HCT116 (cell line): Measurements from ENCODE around the gene PPP1R1B. TPM values are rescaled to one million over a fixed set of nuclear protein-coding genes. Genes with fewer than 3 reads are reported as not detected.

ENCODE experiments used
- ATAC-seq: fragments of 200-7000 bp; cut with Tn5 transposase; 2 replicates; pipeline ENCODE4 v1.9.1; 2020; ENCODE audit warnings: mild to moderate bottlenecking, moderate library complexity
- BruUV-seq: library from RNA; stranded (reverse); fragments of 400-500 nt; replicated peaks from 2 replicates; lab custom pipeline; 2021; lab: Mats Ljungman, UMichigan
- CTCF ChIA-PET: fragments of 300-600 bp; sonication (Branson Sonifier 250); formaldehyde crosslinking; loops from one replicate; lab custom pipeline; 2021; ENCODE audit warnings: antibody characterized with exemption; lab: Charles Lee
- POLR2A ChIA-PET: fragments of 300-600, 350-600 bp; sonication (Branson Sonifier 250); formaldehyde crosslinking; loops from one replicate; lab custom pipeline; 2021; ENCODE audit warnings: antibody characterized with exemption; lab: Charles Lee
- RAD21 ChIA-PET, 2 experiments: fragments of 300-600 bp; sonication (Branson Sonifier 250); formaldehyde crosslinking; loops; one replicate each; lab custom pipeline; 2023; ENCODE audit warnings: low total read pairs in 2 of 2; ENCODE audit not compliant: uncharacterized antibody in 2 of 2, unreplicated experiment in 2 of 2, low non-redundant PET in 1 of 2; lab: Charles Lee
- DNase-seq: peaks from one replicate; pipeline ENCODE4 v3.0.0-alpha.2; 2010; ENCODE audit warnings: low read depth, low spot score
- H2AFZ ChIP-seq: fragments of 200-600 bp; shearing (Covaris generic), sonication (generic); 2 replicates; pipeline ENCODE4 v1.6.1; 2017; ENCODE audit warnings: low read depth, mixed run types, mixed read lengths, antibody characterized with exemption, low read length; ENCODE audit not compliant: poor library complexity, severe bottlenecking
- H3K27ac ChIP-seq: 2 replicates; pipeline ENCODE4 v1.5.1; 2012; ENCODE audit warnings: low read depth, low read length
- H3K27me3 ChIP-seq: fragments of 200-600 bp; sonication (generic); 2 replicates; pipeline ENCODE4 v1.6.1; 2016; ENCODE audit warnings: mixed run types, low read length, mixed read lengths; ENCODE audit not compliant: insufficient read depth
- H3K36me3 ChIP-seq, 2 experiments: fragments of 200-500 bp in 1 of 2; fragments of 200-600 bp in 1 of 2; sonication (Bioruptor generic) in 1 of 2; sonication (generic) in 1 of 2; 2 replicates each; pipeline versions ENCODE4 v1.5.1 to v1.6.1; 2014 to 2016; ENCODE audit warnings: low read length in 2 of 2, inconsistent platforms in 1 of 2, mixed read lengths in 1 of 2, mixed run types in 1 of 2; ENCODE audit not compliant: insufficient read depth in 2 of 2, control insufficient read depth in 1 of 2
- H3K4me1 ChIP-seq, 2 experiments: fragments of 200-600 bp in 1 of 2; sonication (generic) in 1 of 2; 2 replicates each; pipeline versions ENCODE4 v1.5.1 to v1.6.1; 2012 to 2017; ENCODE audit warnings: low read length in 2 of 2, inconsistent platforms in 1 of 2, mild to moderate bottlenecking in 1 of 2, mixed read lengths in 1 of 2, mixed run types in 1 of 2, moderate library complexity in 1 of 2; ENCODE audit not compliant: insufficient read depth in 2 of 2, control insufficient read depth in 1 of 2
- H3K4me2 ChIP-seq: fragments of 200-600 bp; sonication (generic); 2 replicates; pipeline ENCODE4 v1.6.1; 2017; ENCODE audit warnings: mixed run types, low read length, mixed read lengths
- H3K4me3 ChIP-seq, 2 experiments: fragments of 200-600 bp in 1 of 2; sonication (generic) in 1 of 2; replicated peaks in 1 of 2; 2 replicates each; pipeline ENCODE4 v1.5.1; 2011 to 2016; ENCODE audit warnings: low read length in 2 of 2, control low read depth in 1 of 2, low read depth in 1 of 2, mild to moderate bottlenecking in 1 of 2, mixed read lengths in 1 of 2, mixed run types in 1 of 2
- H3K79me2 ChIP-seq: fragments of 200-600 bp; sonication (generic); 2 replicates; pipeline ENCODE4 v1.6.1; 2017; ENCODE audit warnings: mild to moderate bottlenecking, mixed run types, low read length, moderate library complexity, mixed read lengths; ENCODE audit not compliant: insufficient read depth
- H3K9ac ChIP-seq: fragments of 200-600 bp; sonication (generic); 2 replicates; pipeline ENCODE4 v1.6.1; 2016; ENCODE audit warnings: low read length, mixed read lengths
- H3K9me2 ChIP-seq: fragments of 200-600 bp; sonication (generic), shearing (Covaris generic); 2 replicates; pipeline ENCODE4 v1.6.1; 2017; ENCODE audit warnings: mixed run types, mild to moderate bottlenecking, moderate library complexity; ENCODE audit not compliant: insufficient read depth
- H3K9me3 ChIP-seq, 2 experiments: fragments of 200-500 bp in 1 of 2; fragments of 200-600 bp in 1 of 2; sonication (Bioruptor generic) in 1 of 2; sonication (generic) in 1 of 2; 2 replicates each; pipeline ENCODE4 v1.6.1; 2014 to 2017; ENCODE audit warnings: low read length in 2 of 2, mixed read lengths in 2 of 2, inconsistent platforms in 1 of 2, low read depth in 1 of 2, mild to moderate bottlenecking in 1 of 2, mixed run types in 1 of 2, moderate library complexity in 1 of 2; ENCODE audit not compliant: control insufficient read depth in 1 of 2, insufficient read depth in 1 of 2
- H4K20me1 ChIP-seq: fragments of 200-600 bp; sonication (generic), shearing (Covaris generic); 2 replicates; pipeline ENCODE4 v1.6.1; 2017; ENCODE audit warnings: mixed run types, mild to moderate bottlenecking, moderate library complexity; ENCODE audit not compliant: insufficient read depth
- CTCF ChIP-seq, 3 experiments: fragments of 200-600 bp in 1 of 3; sonication (generic) in 1 of 3; IDR thresholded peaks in 2 of 3; conservative IDR thresholded peaks in 1 of 3; 2 replicates each; pipeline ENCODE4 v1.5.1; 2012 to 2017; ENCODE audit warnings: low read depth in 2 of 3, low read length in 2 of 3, antibody characterized with exemption in 1 of 3, borderline replicate concordance in 1 of 3, control low read depth in 1 of 3, mild to moderate bottlenecking in 1 of 3, mixed read lengths in 1 of 3, mixed run types in 1 of 3, moderate library complexity in 1 of 3; ENCODE audit not compliant: insufficient read depth in 1 of 3
- MAX ChIP-seq: IDR thresholded peaks from 2 replicates; pipeline ENCODE4 v1.6.1; 2012
- POLR2AphosphoS5 ChIP-seq: IDR thresholded peaks from 2 replicates; pipeline ENCODE4 v1.6.1; 2011; ENCODE audit warnings: mild to moderate bottlenecking, low read depth, low read length, moderate library complexity
- ZFX ChIP-seq: fragments of 450-650 bp; IDR thresholded peaks from 2 replicates; pipeline ENCODE4 v1.6.1; 2017
- intact Hi-C: fragments of 100-400 bp; cut with micrococcal nuclease; formaldehyde crosslinking; loops from 2 replicates; pipeline ENCODE4 v1.10.0; 2022
- total RNA-seq: library from RNA; stranded (reverse); gene quantifications from one replicate; pipeline ENCODE4 v1.2.1, GENCODE V29; 2021; ENCODE audit not compliant: unreplicated experiment

The PPP1R1B gene
- total RNA-seq, 1 experiment from 2014 or later: 0.49 TPM

GRCh38 chr17:39617446-39618245, 9.1 kb upstream of the PPP1R1B start:
- no peaks in the 10 kb centered on the region for H3K9me2 ChIP-seq
- no peak overlapping the region for H2AFZ ChIP-seq
- peak overlapping the region; percentile 95 for H3K4me2 ChIP-seq
- peak; percentile 66 for ATAC-seq
- CTCF ChIA-PET: interaction anchor here (0.7 to 5.4 kb wide), 3 partner anchors 15 to 83 kb away, joined by 3 to 58 read pairs (median 3); partner anchors contain the start of gene ERBB2
- no peaks in the 10 kb centered on the region for H3K79me2 ChIP-seq
- no TSS peak for BruUV-seq
- H3K27ac ChIP-seq: peak overlapping the region; percentile 44; the same call in 1 of the 2 replicates
- H3K9me3 ChIP-seq: no peaks in the 10 kb centered on the region
- H3K9ac ChIP-seq: peak overlapping the region; percentile 70
- RAD21 ChIA-PET: interaction anchor here in 1 of 2 experiments (1.2 kb wide), 1 partner anchor 17 kb away, joined by 4 read pairs; no protein-coding TSS in a partner anchor
- DNase-seq: no peak
- intact Hi-C loops: no loop called here
- TF ChIP-seq CTCF (IDR thresholded peaks at IDR 0.05 in 2 of 3, conservative IDR thresholded peaks at IDR 0.05 in 1 of 3; ENCODE audit: borderline replicate concordance in 1 of 3, insufficient read depth in 1 of 3, low read depth in 2 of 3, low read length in 2 of 3) (no peak), POLR2AphosphoS5 (peak; percentile 40; the same call in 1 of the 2 replicates), ZFX (peak; percentile 23; the same call in 1 of the 2 replicates), MAX (peak; percentile 68)
- no peaks in the 10 kb centered on the region for H3K36me3 ChIP-seq
- H4K20me1 ChIP-seq: no peaks in the 10 kb centered on the region
- H3K27me3 ChIP-seq: no peaks in the 10 kb centered on the region
- peak overlapping the region; percentile 50 to 62 for H3K4me3 ChIP-seq
- POLR2A ChIA-PET: interaction anchor here (0.5 kb wide), 1 partner anchor 34 kb away, joined by 3 read pairs; no protein-coding TSS in a partner anchor
- H3K4me1 ChIP-seq: peaks cover 16 to 21% of the 10 kb centered on the region in 2 experiments; a peak in 3 of 4 replicates
